HEK293 (cell line): ENCODE measurements around the gene ADAMTS8.
A peak's percentile ranks its signal among the peaks of the same experiment; 100 is the strongest.

Experiments
- CTCF ChIA-PET: fragments of 350-600 bp; formaldehyde crosslinking; extraction: SDS; loops from one replicate; lab custom pipeline; 2021; ENCODE audit warnings: antibody characterized with exemption; lab: Yijun Ruan, JAX
- POLR2A ChIA-PET: fragments of 300-600 bp; formaldehyde crosslinking; extraction: SDS; loops from one replicate; lab custom pipeline; 2020; ENCODE audit warnings: antibody characterized with exemption, inconsistent platforms; lab: Yijun Ruan, JAX
- H3K27ac ChIP-seq: fragments of 200-500 bp; sonication (Bioruptor generic); 2 replicates; pipeline ENCODE4 v1.5.1; 2014; ENCODE audit warnings: low read depth, low read length, control low read depth, inconsistent platforms; ENCODE audit errors: extremely low read depth
- H3K36me3 ChIP-seq, 2 experiments: fragments of 200-500 bp in 1 of 2; sonication (Bioruptor generic) in 1 of 2; 1 replicate in 1 of 2; 2 replicates in 1 of 2; pipeline ENCODE4 v1.5.1; 2014 to 2017; ENCODE audit warnings: inconsistent platforms in 2 of 2, low read length in 2 of 2; ENCODE audit not compliant: control insufficient read depth in 2 of 2, insufficient read depth in 1 of 2
- H3K4me1 ChIP-seq: fragments of 200-500 bp; sonication (Bioruptor generic); 2 replicates; pipeline ENCODE4 v1.5.1; 2014; ENCODE audit warnings: mild to moderate bottlenecking, low read length, inconsistent platforms; ENCODE audit not compliant: control insufficient read depth, insufficient read depth
- H3K4me3 ChIP-seq: 2 replicates; pipeline ENCODE4 v1.5.1; 2011; ENCODE audit warnings: low read depth, mild to moderate bottlenecking, control low read depth, low read length, moderate library complexity
- H3K9me3 ChIP-seq: fragments of 200-500 bp; sonication (Bioruptor generic); 2 replicates; pipeline ENCODE4 v1.5.1; 2014; ENCODE audit warnings: low read depth, low read length, inconsistent platforms; ENCODE audit not compliant: control insufficient read depth, insufficient read depth
- GLIS1 ChIP-seq: fragments of 450-650 bp; formaldehyde crosslinking; IDR thresholded peaks from 2 replicates; pipeline ENCODE4 v1.5.1; 2016; ENCODE audit warnings: missing biosample characterization, missing genetic modification characterization
- GLIS2 ChIP-seq: fragments of 450-650 bp; formaldehyde crosslinking; IDR thresholded peaks from 2 replicates; pipeline ENCODE4 v1.5.1; 2016; ENCODE audit warnings: missing biosample characterization, missing genetic modification characterization
- MYNN ChIP-seq: fragments of 450-650 bp; formaldehyde crosslinking; IDR thresholded peaks from 2 replicates; pipeline ENCODE4 v1.5.1; 2016; ENCODE audit warnings: missing biosample characterization, missing genetic modification characterization, borderline replicate concordance
- OSR2 ChIP-seq: fragments of 450-650 bp; formaldehyde crosslinking; IDR thresholded peaks from 2 replicates; pipeline ENCODE4 v1.5.1; 2016; ENCODE audit warnings: missing biosample characterization, missing genetic modification characterization
- SP2 ChIP-seq: fragments of 450-650 bp; formaldehyde crosslinking; IDR thresholded peaks from 2 replicates; pipeline ENCODE4 v1.5.1; 2016; ENCODE audit warnings: missing biosample characterization, missing genetic modification characterization
- YY2 ChIP-seq: fragments of 450-650 bp; formaldehyde crosslinking; IDR thresholded peaks from 2 replicates; pipeline ENCODE4 v1.5.1; 2016; ENCODE audit warnings: missing biosample characterization, missing genetic modification characterization
- ZBTB1 ChIP-seq: fragments of 450-650 bp; formaldehyde crosslinking; IDR thresholded peaks from 2 replicates; pipeline ENCODE4 v1.5.1; 2016; ENCODE audit warnings: missing biosample characterization, missing genetic modification characterization
- ZFP37 ChIP-seq: fragments of 450-650 bp; formaldehyde crosslinking; IDR thresholded peaks from 2 replicates; pipeline ENCODE4 v1.5.1; 2016; ENCODE audit warnings: missing biosample characterization, missing genetic modification characterization
- ZIC2 ChIP-seq: fragments of 450-650 bp; formaldehyde crosslinking; IDR thresholded peaks from 2 replicates; pipeline ENCODE4 v1.5.1; 2016; ENCODE audit warnings: missing biosample characterization, missing genetic modification characterization
- ZNF132 ChIP-seq: fragments of 450-650 bp; formaldehyde crosslinking; IDR thresholded peaks from 2 replicates; pipeline ENCODE4 v1.5.1; 2017; ENCODE audit warnings: missing biosample characterization, missing genetic modification characterization, borderline replicate concordance
- ZNF169 ChIP-seq: fragments of 450-650 bp; formaldehyde crosslinking; IDR thresholded peaks from 2 replicates; pipeline ENCODE4 v1.5.1; 2016; ENCODE audit warnings: missing biosample characterization, missing genetic modification characterization
- ZNF2 ChIP-seq: fragments of 450-650 bp; formaldehyde crosslinking; IDR thresholded peaks from 2 replicates; pipeline ENCODE4 v1.5.1; 2016; ENCODE audit warnings: missing biosample characterization, missing genetic modification characterization
- ZNF202 ChIP-seq: fragments of 450-650 bp; formaldehyde crosslinking; IDR thresholded peaks from 2 replicates; pipeline ENCODE4 v1.5.1; 2016; ENCODE audit warnings: missing biosample characterization, missing genetic modification characterization, borderline replicate concordance
- ZNF221 ChIP-seq: fragments of 450-650 bp; formaldehyde crosslinking; IDR thresholded peaks from 2 replicates; pipeline ENCODE4 v1.5.1; 2017; ENCODE audit warnings: missing biosample characterization, missing genetic modification characterization, borderline replicate concordance
- ZNF274 ChIP-seq, 2 experiments: fragments of 200-500 bp in 1 of 2; fragments of 450-650 bp in 1 of 2; sonication (Bioruptor generic) in 1 of 2; formaldehyde crosslinking in 1 of 2; IDR thresholded peaks; 2 replicates each; pipeline versions ENCODE4 v1.5.1 to v1.6.1; 2014 to 2016; ENCODE audit warnings: borderline replicate concordance in 1 of 2, inconsistent platforms in 1 of 2, low read length in 1 of 2, missing biosample characterization in 1 of 2, missing genetic modification characterization in 1 of 2
- ZNF423 ChIP-seq: fragments of 450-650 bp; formaldehyde crosslinking; IDR thresholded peaks from 2 replicates; pipeline ENCODE4 v1.5.1; 2016; ENCODE audit warnings: missing biosample characterization, missing genetic modification characterization
- ZNF48 ChIP-seq: fragments of 450-650 bp; formaldehyde crosslinking; IDR thresholded peaks from 2 replicates; pipeline ENCODE4 v1.5.1; 2016; ENCODE audit warnings: missing biosample characterization, missing genetic modification characterization
- ZNF530 ChIP-seq: fragments of 450-650 bp; formaldehyde crosslinking; IDR thresholded peaks from 2 replicates; pipeline ENCODE4 v1.5.1; 2016; ENCODE audit warnings: low read depth, missing biosample characterization, missing genetic modification characterization
- ZNF621 ChIP-seq: fragments of 450-650 bp; formaldehyde crosslinking; IDR thresholded peaks from 2 replicates; pipeline ENCODE4 v1.5.1; 2017; ENCODE audit warnings: missing biosample characterization, missing genetic modification characterization
- ZNF626 ChIP-seq: fragments of 450-650 bp; sonication (Bioruptor Pico); formaldehyde crosslinking; IDR thresholded peaks from 2 replicates; pipeline ENCODE4 v1.5.1; 2018; ENCODE audit warnings: missing biosample characterization, missing genetic modification characterization, inconsistent platforms
- ZNF768 ChIP-seq: fragments of 450-650 bp; formaldehyde crosslinking; IDR thresholded peaks from 2 replicates; pipeline ENCODE4 v1.5.1; 2018; ENCODE audit warnings: missing biosample characterization, mild to moderate bottlenecking, missing genetic modification characterization
- ZSCAN23 ChIP-seq: fragments of 450-650 bp; formaldehyde crosslinking; IDR thresholded peaks from 2 replicates; pipeline ENCODE4 v1.5.1; 2016; ENCODE audit warnings: missing biosample characterization, missing genetic modification characterization
- TF ChIP-seq, protein P1 (sequence below): fragments of 450-650 bp; formaldehyde crosslinking; IDR thresholded peaks from 2 replicates; pipeline ENCODE4 v1.5.1; 2016; ENCODE audit warnings: missing biosample characterization, missing genetic modification characterization
- TF ChIP-seq, protein P2 (sequence below): fragments of 450-650 bp; formaldehyde crosslinking; IDR thresholded peaks from 2 replicates; pipeline ENCODE4 v1.5.1; 2016; ENCODE audit warnings: missing biosample characterization, missing genetic modification characterization

ADAMTS8 gene

DNA sequence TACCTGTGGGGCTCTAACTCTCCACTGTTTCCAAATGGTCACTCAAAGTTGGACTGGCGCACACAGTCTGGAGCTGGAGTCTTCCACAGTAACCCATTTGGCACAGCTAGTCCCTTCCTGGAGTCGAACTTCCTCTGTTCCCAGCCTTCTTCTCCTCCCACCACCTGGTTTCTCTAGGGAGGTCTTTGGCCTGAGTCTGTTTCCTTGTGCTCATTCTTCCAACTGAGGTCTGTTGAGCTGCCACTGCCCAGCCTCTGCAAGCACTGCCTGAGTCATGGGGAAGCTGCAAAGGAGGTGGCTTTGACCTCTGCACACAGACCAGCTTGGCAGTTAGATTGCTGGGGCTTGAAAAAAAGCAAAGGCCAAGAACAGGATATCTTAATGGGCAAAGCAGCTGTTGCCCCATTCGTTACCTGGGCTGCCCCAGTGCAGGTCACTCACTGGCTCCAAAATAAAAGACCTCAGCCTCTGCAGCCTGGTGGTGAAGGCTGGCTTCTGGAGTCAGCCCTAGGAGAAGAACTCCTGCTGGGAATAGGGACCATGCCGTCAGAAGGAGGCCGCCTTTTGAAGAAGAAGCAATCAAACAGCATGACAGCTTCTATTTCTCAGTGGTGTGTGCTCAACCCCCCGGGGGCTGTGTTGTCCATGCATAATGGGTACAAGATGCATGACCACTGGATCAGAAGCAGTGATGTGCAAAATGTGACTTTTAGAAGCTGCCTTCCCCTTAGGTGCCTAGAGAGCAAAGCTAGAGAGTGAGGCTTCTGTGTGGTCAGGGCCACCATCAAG is 23.0 kb upstream of the ADAMTS8 start:
- CTCF ChIA-PET: interaction anchor here (0.5 to 1.8 kb wide), 4 partner anchors 183 to 410 kb away, joined by 3 to 7 read pairs (median 4); no protein-coding TSS in a partner anchor
- POLR2A ChIA-PET: interaction anchor here (0.6 kb wide), 1 partner anchor 39 kb away, joined by 4 read pairs; no protein-coding TSS in a partner anchor
- Histone ChIP-seq H3K9me3 (no peaks in the 10 kb centered on the region), H3K4me3 (no peak overlapping the region), H3K27ac (no peak overlapping the region), H3K36me3 (no peaks in the 10 kb centered on the region; a peak in 1 of 3 replicates)
- TF ChIP-seq ZNF423 (tag by site-specific recombination): peak; percentile 65
- peak; percentile 98 for TF ChIP-seq ZIC2 (tag by site-specific recombination)
- TF ChIP-seq GLIS1 (tag by site-specific recombination): peak; percentile 84
- TF ChIP-seq, protein P1, sequence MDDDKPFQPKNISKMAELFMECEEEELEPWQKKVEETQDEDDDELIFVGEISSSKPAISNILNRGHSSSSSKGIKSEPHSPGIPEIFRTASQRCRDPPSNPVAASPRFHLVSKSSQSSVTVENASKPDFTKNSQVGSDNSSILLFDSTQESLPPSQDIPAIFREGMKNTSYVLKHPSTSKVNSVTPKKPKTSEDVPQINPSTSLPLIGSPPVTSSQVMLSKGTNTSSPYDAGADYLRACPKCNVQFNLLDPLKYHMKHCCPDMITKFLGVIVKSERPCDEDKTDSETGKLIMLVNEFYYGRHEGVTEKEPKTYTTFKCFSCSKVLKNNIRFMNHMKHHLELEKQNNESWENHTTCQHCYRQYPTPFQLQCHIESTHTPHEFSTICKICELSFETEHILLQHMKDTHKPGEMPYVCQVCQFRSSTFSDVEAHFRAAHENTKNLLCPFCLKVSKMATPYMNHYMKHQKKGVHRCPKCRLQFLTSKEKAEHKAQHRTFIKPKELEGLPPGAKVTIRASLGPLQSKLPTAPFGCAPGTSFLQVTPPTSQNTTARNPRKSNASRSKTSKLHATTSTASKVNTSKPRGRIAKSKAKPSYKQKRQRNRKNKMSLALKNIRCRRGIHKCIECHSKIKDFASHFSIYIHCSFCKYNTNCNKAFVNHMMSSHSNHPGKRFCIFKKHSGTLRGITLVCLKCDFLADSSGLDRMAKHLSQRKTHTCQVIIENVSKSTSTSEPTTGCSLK: no peak
- TF ChIP-seq ZNF48 (tag by site-specific recombination): no peak
- TF ChIP-seq ZNF2 (tag by site-specific recombination): no peak
- no peak for TF ChIP-seq ZFP37 (tag by site-specific recombination)
- no peak for TF ChIP-seq ZSCAN23 (tag by site-specific recombination)
- peak; percentile 61 for TF ChIP-seq OSR2 (tag by site-specific recombination)
- TF ChIP-seq YY2 (tag by site-specific recombination): no peak
- TF ChIP-seq ZNF221 (tag by site-specific recombination): no peak
- peak; percentile 72; the same call in 1 of the 2 replicates for TF ChIP-seq MYNN (tag by site-specific recombination)
- TF ChIP-seq, all 188 proteins: peak for 5
- H3K4me1 ChIP-seq: no peaks in the 10 kb centered on the region

DNA sequence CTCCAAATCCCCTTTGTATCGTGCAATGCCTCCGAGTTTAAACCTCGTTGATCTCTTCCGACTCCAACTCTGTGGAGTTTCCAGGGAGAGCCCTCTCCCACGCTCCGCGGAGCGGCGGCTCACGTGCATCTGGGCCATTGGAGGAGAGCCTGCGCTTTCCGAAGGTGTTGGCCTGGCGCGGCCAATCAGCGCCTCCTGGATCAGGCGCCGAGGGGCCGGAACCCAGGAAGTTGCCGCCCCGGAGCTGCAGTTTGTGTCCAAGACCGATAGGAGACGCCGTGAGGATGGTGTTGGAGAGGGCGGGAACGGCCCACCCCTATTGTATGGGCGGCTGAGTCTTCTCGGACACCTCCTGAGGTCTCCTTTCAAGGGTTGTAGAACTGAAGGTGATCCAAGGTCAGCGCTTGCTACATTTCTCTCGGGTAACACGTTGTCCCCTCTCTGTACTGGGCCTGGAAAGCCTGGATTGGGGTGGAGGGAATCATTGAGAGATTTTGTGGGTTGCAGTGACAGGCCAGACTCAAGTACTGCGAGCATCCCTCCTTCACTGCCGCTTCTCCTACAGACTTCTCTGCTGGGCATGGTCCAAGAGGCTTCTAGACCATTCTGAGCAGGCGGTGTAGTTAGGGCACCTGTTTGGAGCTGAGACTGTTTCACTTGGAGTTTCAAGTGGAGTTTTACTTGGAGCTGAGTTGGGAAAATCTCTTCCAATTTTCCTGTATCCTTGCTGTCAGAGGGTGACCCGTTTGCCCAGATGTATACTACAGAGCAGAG is 21.8 kb upstream of the ADAMTS8 start:
- peak overlapping the region; percentile 51 for H3K4me3 ChIP-seq
- POLR2A ChIA-PET: no interaction called here

DNA sequence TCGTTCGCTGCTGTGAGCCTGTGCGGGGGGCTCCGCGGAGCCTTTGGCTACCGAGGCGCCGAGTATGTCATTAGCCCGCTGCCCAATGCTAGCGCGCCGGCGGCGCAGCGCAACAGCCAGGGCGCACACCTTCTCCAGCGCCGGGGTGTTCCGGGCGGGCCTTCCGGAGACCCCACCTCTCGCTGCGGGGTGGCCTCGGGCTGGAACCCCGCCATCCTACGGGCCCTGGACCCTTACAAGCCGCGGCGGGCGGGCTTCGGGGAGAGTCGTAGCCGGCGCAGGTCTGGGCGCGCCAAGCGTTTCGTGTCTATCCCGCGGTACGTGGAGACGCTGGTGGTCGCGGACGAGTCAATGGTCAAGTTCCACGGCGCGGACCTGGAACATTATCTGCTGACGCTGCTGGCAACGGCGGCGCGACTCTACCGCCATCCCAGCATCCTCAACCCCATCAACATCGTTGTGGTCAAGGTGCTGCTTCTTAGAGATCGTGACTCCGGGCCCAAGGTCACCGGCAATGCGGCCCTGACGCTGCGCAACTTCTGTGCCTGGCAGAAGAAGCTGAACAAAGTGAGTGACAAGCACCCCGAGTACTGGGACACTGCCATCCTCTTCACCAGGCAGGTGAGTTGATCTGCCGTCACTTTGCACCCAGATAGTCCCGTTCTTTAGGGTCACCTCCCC is 21.0 kb upstream of the ADAMTS8 start:
- H3K4me3 ChIP-seq: peak overlapping the region; percentile 51
- no peaks in the 10 kb centered on the region for H3K9me3 ChIP-seq
- H3K4me1 ChIP-seq: no peaks in the 10 kb centered on the region
- no peaks in the 10 kb centered on the region; a peak in 1 of 3 replicates for H3K36me3 ChIP-seq
- ChIA-PET POLR2A (no interaction called here), CTCF (no interaction called here)
- peak overlapping the region; percentile 57; the same call in 1 of the 2 replicates for H3K27ac ChIP-seq
- TF ChIP-seq SP2 (tag by site-specific recombination): peak; percentile 61
- peak; percentile 61 for TF ChIP-seq GLIS2 (tag by site-specific recombination)
- no peak for TF ChIP-seq ZNF274 (IDR thresholded peaks at IDR 0.05; ENCODE audit: low read length)
- no peak for TF ChIP-seq ZNF274 (tag by site-specific recombination; IDR thresholded peaks at IDR 0.05; ENCODE audit: borderline replicate concordance)
- no peak for TF ChIP-seq ZNF768 (tag by site-specific recombination)
- no peak for TF ChIP-seq ZNF132 (tag by site-specific recombination)
- TF ChIP-seq, protein P2, sequence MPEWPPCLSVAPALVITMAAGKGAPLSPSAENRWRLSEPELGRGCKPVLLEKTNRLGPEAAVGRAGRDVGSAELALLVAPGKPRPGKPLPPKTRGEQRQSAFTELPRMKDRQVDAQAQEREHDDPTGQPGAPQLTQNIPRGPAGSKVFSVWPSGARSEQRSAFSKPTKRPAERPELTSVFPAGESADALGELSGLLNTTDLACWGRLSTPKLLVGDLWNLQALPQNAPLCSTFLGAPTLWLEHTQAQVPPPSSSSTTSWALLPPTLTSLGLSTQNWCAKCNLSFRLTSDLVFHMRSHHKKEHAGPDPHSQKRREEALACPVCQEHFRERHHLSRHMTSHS (tag by site-specific recombination): no peak
- peak; percentile 10 for TF ChIP-seq ZIC2 (tag by site-specific recombination)
- no peak for TF ChIP-seq ZNF621
- no peak for TF ChIP-seq ZNF626
- no peak for TF ChIP-seq ZNF530 (tag by site-specific recombination)
- no peak for TF ChIP-seq ZBTB1
- no peak for TF ChIP-seq ZNF202 (tag by site-specific recombination)
- no peak for TF ChIP-seq ZNF169 (tag by site-specific recombination)

More for the DNA sequence above, 21.8 kb upstream of the ADAMTS8 start:
- CTCF ChIA-PET: interaction anchor here (0.6 to 1.8 kb wide), 2 partner anchors 21 to 411 kb away, joined by 3 to 7 read pairs; partner anchors contain the start of gene ADAMTS8
- no peak overlapping the region for H3K27ac ChIP-seq
- no peaks in the 10 kb centered on the region for H3K4me1 ChIP-seq
- TF ChIP-seq SP2 (tag by site-specific recombination) (0 out of 2 replicates have a peak, but pooled peaks have one; percentile 10), ZIC2 (tag by site-specific recombination) (no peak)
- H3K9me3 ChIP-seq: no peaks in the 10 kb centered on the region
- no peaks in the 10 kb centered on the region; a peak in 1 of 3 replicates for H3K36me3 ChIP-seq
